Naive thymus-derived CD4-positive, alpha-beta T cell (primary cell): Measurements from ENCODE around the gene FCGR2B. TPM values are rescaled to one million over a fixed set of nuclear protein-coding genes. Genes with fewer than 3 reads are reported as not detected.
"Not testable (repeated sequence)": the region's sequence is repeated elsewhere in the genome, so short reads cannot be mapped to it uniquely, and the experiment has no call there.

Experiments used
- ATAC-seq: fragments of 150-1000 bp; cut with Tn5 transposase; 2 replicates; pipeline ENCODE4 v1.10.0; 2021; ENCODE audit warnings: mild to moderate bottlenecking, moderate library complexity
- CTCF ChIA-PET: fragments of 350-600 bp; sonication (Branson Sonifier 250); formaldehyde crosslinking; loops from one replicate; lab custom pipeline; 2021; ENCODE audit warnings: antibody characterized with exemption; lab: Charles Lee
- POLR2A ChIA-PET: fragments of 350-600 bp; sonication (Branson Sonifier 250); formaldehyde crosslinking; loops from one replicate; lab custom pipeline; 2021; ENCODE audit warnings: antibody characterized with exemption, inconsistent platforms; lab: Charles Lee
- DNase-seq, 9 donors: peaks; one replicate each; pipeline versions ENCODE4 v3.0.0 to v3.0.0-alpha.2; 2020 to 2022; ENCODE audit warnings: mixed read lengths in 1 of 9
- H3K27ac ChIP-seq: one replicate; pipeline ENCODE4 v1.7.0; 2013; ENCODE audit warnings: mild to moderate bottlenecking, low read depth, low read length, moderate library complexity
- H3K27me3 ChIP-seq, 2 donors: one replicate each; pipeline ENCODE4 v1.7.0; 2013; ENCODE audit warnings: low read length in 2 of 2, mild to moderate bottlenecking in 2 of 2, moderate library complexity in 2 of 2; ENCODE audit not compliant: control insufficient read depth in 2 of 2, insufficient read depth in 2 of 2
- H3K36me3 ChIP-seq, 3 experiments: 1 replicate in 2 of 3; 2 replicates in 1 of 3; pipeline ENCODE4 v1.7.0; 2013; ENCODE audit warnings: low read length in 3 of 3, mild to moderate bottlenecking in 3 of 3, moderate library complexity in 1 of 3; ENCODE audit not compliant: insufficient read depth in 3 of 3, control insufficient read depth in 2 of 3
- H3K4me1 ChIP-seq, 2 donors: one replicate each; pipeline ENCODE4 v1.7.0; 2013; ENCODE audit warnings: low read length in 2 of 2, mild to moderate bottlenecking in 2 of 2, moderate library complexity in 1 of 2; ENCODE audit not compliant: control insufficient read depth in 2 of 2, insufficient read depth in 2 of 2
- H3K4me3 ChIP-seq: 2 replicates; pipeline ENCODE4 v1.7.0; 2013; ENCODE audit warnings: mild to moderate bottlenecking, low read length
- H3K9me3 ChIP-seq, 3 experiments: 1 replicate in 2 of 3; 2 replicates in 1 of 3; pipeline ENCODE4 v1.7.0; 2013; ENCODE audit warnings: low read length in 3 of 3; ENCODE audit not compliant: control insufficient read depth in 2 of 3
- H3K27ac Mint-ChIP-seq, 9 donors: one replicate each; pipeline ENCODE4 v1.8.0; 2020 to 2022; ENCODE audit warnings: mixed read lengths in 9 of 9, mild to moderate bottlenecking in 8 of 9, moderate library complexity in 5 of 9, inconsistent platforms in 2 of 9
- H3K27me3 Mint-ChIP-seq, 5 donors: one replicate each; pipeline ENCODE4 v1.8.0; 2021 to 2022; ENCODE audit warnings: mixed read lengths in 5 of 5, mild to moderate bottlenecking in 1 of 5
- H3K36me3 Mint-ChIP-seq, 5 donors: one replicate each; pipeline ENCODE4 v1.8.0; 2020 to 2022; ENCODE audit warnings: mixed read lengths in 5 of 5, mild to moderate bottlenecking in 3 of 5, inconsistent platforms in 1 of 5
- H3K4me1 Mint-ChIP-seq, 7 donors: one replicate each; pipeline ENCODE4 v1.8.0; 2020 to 2022; ENCODE audit warnings: mixed read lengths in 7 of 7, mild to moderate bottlenecking in 3 of 7, inconsistent platforms in 1 of 7
- H3K4me3 Mint-ChIP-seq, 10 donors: one replicate each; pipeline ENCODE4 v1.8.0; 2020 to 2022; ENCODE audit warnings: mild to moderate bottlenecking in 10 of 10, mixed read lengths in 10 of 10, moderate library complexity in 6 of 10, inconsistent platforms in 2 of 10
- H3K9me3 Mint-ChIP-seq, 11 donors: one replicate each; pipeline ENCODE4 v1.8.0; 2020 to 2022; ENCODE audit warnings: mixed read lengths in 11 of 11, mild to moderate bottlenecking in 4 of 11, inconsistent platforms in 1 of 11, moderate library complexity in 1 of 11
- intact Hi-C, 2 donors: fragments of 100-400 bp; cut with micrococcal nuclease; formaldehyde crosslinking; loops; one replicate each; pipeline ENCODE4 v1.15.1; 2023
- polyA plus RNA-seq, 2 donors: library from polyadenylated mRNA; unstranded; fragments of 300-500 nt; fragmentation: Illumina TruSeq; gene quantifications; one replicate each; pipeline ENCODE4 v1.2.3, GENCODE V29; 2021
- total RNA-seq, 6 experiments: library from RNA in 5 of 6; stranded (reverse) in 5 of 6; gene quantifications; 1 replicate in 5 of 6; 2 replicates in 1 of 6; pipeline ENCODE4 v1.2.3 and lab custom pipeline; 2021 to 2026

Gene FCGR2B
- total and polyA plus RNA-seq, 7 experiments from 2014 or later, result 0.24 to 13.9 (median 2.2) TPM; not detected in 2

GRCh38 chr1:161623401-161624051, 39.4 kb upstream of the FCGR2B start:
- DNase-seq, result peak in 1 of 9 donors; percentile 24
- H3K27me3 ChIP-seq, H3K9me3 ChIP-seq, intact Hi-C loops, H3K4me3 ChIP-seq, H3K27ac ChIP-seq, H3K36me3 Mint-ChIP-seq, H3K36me3 ChIP-seq: not testable (repeated sequence)
- H3K4me1 ChIP-seq, result peaks cover 14% of the 10 kb centered on the region in 2 donors
- Mint-ChIP-seq H3K27me3 (peaks cover 0 to 11% (median 0%) of the 10 kb centered on the region in 5 donors), H3K9me3 (peaks cover 0 to 11% (median 0%) of the 10 kb centered on the region in 11 donors), H3K4me1 (peaks cover 6 to 47% (median 40%) of the 10 kb centered on the region in 7 donors), H3K4me3 (peak overlapping the region; percentile 34 to 77 (median 65)), H3K27ac (peak overlapping the region in 7 of 9 donors; percentile 15 to 82 (median 53))
- peak; percentile 42 for ATAC-seq
- ChIA-PET POLR2A (interaction anchor here (0.7 kb wide), 1 partner anchor 91 kb away, joined by 3 read pairs; no protein-coding TSS in a partner anchor), CTCF (interaction anchor here (0.5 kb wide), 1 partner anchor 118 kb away, joined by 3 read pairs; no protein-coding TSS in a partner anchor)

GRCh38 chr1:161624605-161625004, 38.3 kb upstream of the FCGR2B start:
- H3K4me1 ChIP-seq, result peaks cover 14% of the 10 kb centered on the region in 2 donors
- H3K27ac Mint-ChIP-seq, result peak overlapping the region in 1 of 9 donors; percentile 33
- ATAC-seq, H3K36me3 Mint-ChIP-seq, intact Hi-C loops, H3K9me3 ChIP-seq, H3K27ac ChIP-seq, H3K27me3 Mint-ChIP-seq, DNase-seq, CTCF ChIA-PET, H3K36me3 ChIP-seq, H3K27me3 ChIP-seq, H3K4me3 ChIP-seq: not testable (repeated sequence)
- H3K9me3 Mint-ChIP-seq, result peaks cover 0 to 11% (median 0%) of the 10 kb centered on the region in 11 donors
- peak overlapping the region in 1 of 10 donors; percentile 66 for H3K4me3 Mint-ChIP-seq
- peaks cover 6 to 47% (median 40%) of the 10 kb centered on the region in 7 donors for H3K4me1 Mint-ChIP-seq
- POLR2A ChIA-PET, result interaction anchor here (0.7 kb wide), 1 partner anchor 93 kb away, joined by 3 read pairs; no protein-coding TSS in a partner anchor

- H3K4me3 Mint-ChIP-seq, intact Hi-C loops: not testable (repeated sequence)
- ATAC-seq, result peak; percentile 62
Measured at GRCh38 chr1:161626445-161627146, 36.3 kb upstream of the FCGR2B start.

GRCh38 chr1:161630128-161630742, 32.7 kb upstream of the FCGR2B start:
- DNase-seq, H3K9me3 Mint-ChIP-seq, H3K36me3 ChIP-seq, H3K4me3 ChIP-seq, H3K27ac ChIP-seq, H3K27me3 ChIP-seq, POLR2A ChIA-PET, H3K27ac Mint-ChIP-seq, H3K4me1 ChIP-seq, intact Hi-C loops, H3K27me3 Mint-ChIP-seq, H3K4me3 Mint-ChIP-seq, H3K4me1 Mint-ChIP-seq, ATAC-seq, H3K9me3 ChIP-seq, H3K36me3 Mint-ChIP-seq, CTCF ChIA-PET: not testable (repeated sequence)

More at GRCh38 chr1:161626445-161627146, 36.3 kb upstream of the FCGR2B start:
- H3K27me3 Mint-ChIP-seq, H3K9me3 Mint-ChIP-seq, CTCF ChIA-PET, H3K9me3 ChIP-seq, H3K27ac ChIP-seq, H3K36me3 Mint-ChIP-seq, DNase-seq, H3K36me3 ChIP-seq, POLR2A ChIA-PET, H3K4me3 ChIP-seq, H3K27me3 ChIP-seq: not testable (repeated sequence)
- H3K4me1 ChIP-seq, result peaks cover 8 to 14% of the 10 kb centered on the region in 2 donors
- peak overlapping the region in 3 of 9 donors; percentile 11 to 53 (median 11) for H3K27ac Mint-ChIP-seq
- peaks cover 6 to 33% (median 31%) of the 10 kb centered on the region in 7 donors for H3K4me1 Mint-ChIP-seq

- Mint-ChIP-seq H3K36me3 (peaks cover 0 to 1% (median 0%) of the 10 kb centered on the region in 5 donors), H3K4me1 (peaks cover 0 to 7% (median 5%) of the 10 kb centered on the region in 7 donors), H3K27me3 (no peaks in the 10 kb centered on the region), H3K27ac (no peak within 1 kb of the TSS), H3K9me3 (no peaks in the 10 kb centered on the region), H3K4me3 (no peak within 1 kb of the TSS)
- CTCF ChIA-PET, result no interaction called here
- Histone ChIP-seq H3K4me1 (peaks cover 0 to 2% of the 10 kb centered on the region in 2 donors), H3K4me3 (no peak within 1 kb of the TSS), H3K27me3 (no peaks in the 10 kb centered on the region), H3K36me3 (no peaks in the 10 kb centered on the region), H3K27ac (no peak within 1 kb of the TSS), H3K9me3 (no peaks in the 10 kb centered on the region)
- DNase-seq (no peak), ATAC-seq (no peak)
- intact Hi-C loops, result no loop called here
- POLR2A ChIA-PET, result no interaction called here
Measured at GRCh38 chr1:161631076-161631475, 31.9 kb upstream of the FCGR2B start, which contains the start of gene FCGR3B. FCGR3B (minus strand) TSS chr1:161631176; CDS start chr1:161631094, 82 bp downstream.

GRCh38 chr1:161634993-161635392, 27.9 kb upstream of the FCGR2B start:
- H3K4me1 Mint-ChIP-seq, result peaks cover 0 to 14% (median 10%) of the 10 kb centered on the region in 7 donors
- intact Hi-C loops, POLR2A ChIA-PET: not testable (repeated sequence)

More at GRCh38 chr1:161634993-161635392, 27.9 kb upstream of the FCGR2B start:
- H3K27me3 Mint-ChIP-seq, H3K27ac Mint-ChIP-seq, H3K4me3 Mint-ChIP-seq, H3K27ac ChIP-seq, H3K9me3 Mint-ChIP-seq, H3K4me3 ChIP-seq, CTCF ChIA-PET, H3K36me3 Mint-ChIP-seq, H3K4me1 ChIP-seq, H3K36me3 ChIP-seq, H3K9me3 ChIP-seq, ATAC-seq, H3K27me3 ChIP-seq, DNase-seq: not testable (repeated sequence)
